ENCODE measurements around the gene MLLT11. TPM values are rescaled to one million over a fixed set of nuclear protein-coding genes. Genes with fewer than 3 reads are reported as not detected.

MLLT11 gene, protein sequence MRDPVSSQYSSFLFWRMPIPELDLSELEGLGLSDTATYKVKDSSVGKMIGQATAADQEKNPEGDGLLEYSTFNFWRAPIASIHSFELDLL
- 49.2 and 65.3 TPM in 2 replicates for total RNA-seq (2014; rRNA removed; shearing (Covaris generic))

DNA sequence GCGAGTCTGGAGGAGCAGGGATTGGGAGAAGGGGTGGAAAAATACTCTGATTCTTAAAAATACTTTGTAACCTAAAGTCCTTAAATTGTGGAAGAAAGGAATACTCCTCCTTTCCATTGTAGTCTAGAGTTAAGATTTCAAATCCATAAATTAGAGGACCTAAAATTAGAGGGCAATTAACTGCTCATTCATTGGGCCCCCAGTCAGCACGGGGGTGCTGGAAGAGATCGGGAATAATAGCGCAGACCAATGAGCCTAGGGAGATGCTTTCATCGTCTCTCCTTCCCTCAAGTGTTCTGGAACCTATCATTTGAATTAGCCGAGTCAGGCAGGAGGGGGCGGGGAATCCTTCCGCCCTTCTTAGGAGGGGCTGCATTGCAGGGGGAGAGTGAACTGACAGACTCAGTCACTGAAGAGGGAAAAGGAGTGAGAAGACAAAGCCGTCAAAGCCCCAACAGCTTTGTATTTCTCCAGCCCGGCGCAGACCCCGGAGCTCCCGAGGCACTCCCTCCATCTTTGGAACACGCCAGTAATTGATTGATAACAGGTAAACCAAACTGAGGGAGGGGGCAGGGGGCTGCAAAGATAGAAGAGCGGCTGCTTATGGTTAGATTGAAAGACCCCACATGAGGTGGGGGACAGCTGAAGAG is at the start of gene MLLT11:
Gene MLLT11 (plus strand): TSS at position 391 of the 650 bp plus-strand sequence. CDS start 6,828 bp downstream, outside the sequence.
- DNase-seq (ENCODE audit: low spot score), result peak; percentile 78

DNA sequence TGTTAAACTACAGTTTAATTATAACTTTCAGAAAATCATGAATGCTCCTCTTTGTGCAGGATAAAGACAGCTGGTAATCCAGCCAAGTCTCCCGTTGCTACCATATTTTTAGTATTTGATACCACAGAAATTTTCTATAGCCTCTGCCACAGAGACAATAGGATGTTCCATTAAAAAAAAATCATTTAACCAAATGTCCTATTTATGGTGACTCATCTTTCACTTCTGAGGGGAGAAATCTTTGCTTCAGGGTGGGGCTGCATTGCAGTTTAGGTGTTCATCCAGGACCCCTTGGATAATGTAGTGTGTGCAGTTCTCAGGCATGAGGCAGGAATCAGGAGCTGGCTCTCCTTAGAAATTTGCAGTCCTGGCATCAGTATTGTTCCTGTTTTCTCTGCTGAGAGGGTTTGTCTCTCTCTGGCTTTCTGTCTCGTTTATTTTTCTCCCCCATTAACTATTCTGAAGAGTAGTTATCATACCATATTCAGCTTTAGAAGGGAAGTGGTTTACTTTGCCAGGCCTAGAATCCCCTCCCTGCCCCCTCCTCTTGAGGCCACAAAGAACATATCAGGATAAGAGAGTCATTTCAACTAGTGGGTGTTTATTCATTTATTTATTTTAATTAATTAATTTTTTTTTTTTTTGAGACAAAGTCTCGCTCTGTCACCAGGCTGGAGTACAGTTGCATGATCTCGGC is 48.9 kb upstream of the MLLT11 start:
- DNase-seq (ENCODE audit: low spot score), result no peak

DNA sequence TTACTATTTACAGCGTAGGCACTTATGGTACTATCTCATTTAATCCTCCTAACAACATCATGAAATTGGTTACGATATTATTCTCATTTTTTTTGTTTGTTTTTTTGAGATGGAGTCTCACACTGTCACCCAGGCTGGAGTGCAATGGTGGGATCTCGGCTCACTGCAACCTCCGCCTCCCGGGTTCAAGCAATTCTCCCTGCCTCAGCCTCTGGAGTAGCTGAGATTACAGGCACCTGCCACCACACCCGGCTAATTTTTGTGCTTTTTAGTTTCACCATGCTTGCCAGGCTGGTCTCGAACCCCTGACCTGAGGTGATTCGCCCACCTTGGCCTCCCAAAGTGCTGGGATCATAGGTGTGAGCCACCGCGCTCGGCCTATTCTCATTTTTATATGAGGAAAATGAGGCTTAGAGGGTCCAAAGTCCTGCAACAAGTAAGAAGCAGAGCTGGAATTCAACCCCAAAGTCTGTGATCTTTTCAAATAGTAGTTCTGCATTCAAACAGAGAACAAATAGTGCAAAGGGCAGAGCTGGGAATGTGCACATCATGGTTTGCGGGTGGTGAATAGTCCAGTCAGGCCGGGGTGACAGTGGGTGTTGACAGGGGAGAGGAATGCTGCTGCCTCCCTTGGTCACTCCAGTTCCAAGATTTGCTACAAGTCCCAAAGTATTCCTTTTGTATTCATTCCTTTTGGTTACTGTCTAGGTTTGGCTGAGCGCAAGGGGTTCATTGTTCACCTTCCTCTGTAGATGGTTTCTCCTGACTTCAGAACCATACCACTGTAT is 47.3 kb upstream of the MLLT11 start:
- no peak for DNase-seq (ENCODE audit: low spot score)

DNA sequence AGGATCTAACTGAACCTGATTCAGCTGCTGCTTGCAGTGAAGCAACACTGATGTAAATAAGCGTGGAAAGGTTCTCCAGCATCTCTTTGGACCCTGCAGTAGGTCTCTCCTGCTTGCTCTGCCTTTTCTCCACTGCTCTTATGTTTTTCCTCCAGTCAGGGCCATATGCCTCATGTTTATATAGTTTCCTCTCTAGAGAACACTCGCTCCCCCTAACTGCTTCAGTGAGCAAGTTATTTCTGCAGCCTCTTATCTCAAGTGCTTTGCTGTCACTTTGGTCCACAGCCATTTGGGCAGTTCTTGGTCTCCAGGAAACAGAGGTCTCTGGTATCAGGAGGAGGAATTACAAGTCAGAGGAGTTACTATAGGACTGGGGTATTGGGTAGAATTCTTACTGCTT is 46.7 kb upstream of the MLLT11 start:
- DNase-seq (ENCODE audit: low spot score), result no peak

DNA sequence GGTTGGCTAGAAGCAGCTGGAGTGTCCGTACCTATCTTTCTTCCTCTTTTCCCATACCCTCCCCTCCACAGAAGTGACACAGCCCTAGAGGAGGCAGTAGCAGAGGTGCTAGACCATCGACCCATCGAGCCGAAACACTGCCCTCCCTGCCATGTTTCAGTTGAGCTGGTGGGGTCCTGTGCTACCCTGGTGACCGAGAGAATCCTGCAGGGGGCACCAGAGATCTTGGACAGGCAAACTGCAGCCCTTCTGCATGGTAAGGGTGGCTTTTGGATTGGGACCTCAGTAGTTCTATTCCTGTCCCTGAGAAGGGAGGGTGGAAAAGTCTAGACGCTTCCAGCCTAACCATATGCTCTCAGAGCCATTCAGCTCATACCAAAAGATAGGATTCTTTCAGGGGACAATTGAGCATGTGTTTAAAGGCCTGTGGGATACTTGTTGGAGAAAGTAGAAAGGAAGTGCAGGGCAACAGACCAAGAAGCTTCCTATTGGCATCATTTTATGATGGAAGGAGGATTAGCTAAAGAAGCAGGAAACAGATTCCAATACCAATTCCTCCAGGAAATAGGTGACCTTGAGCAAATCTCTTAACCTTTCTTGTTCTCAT is 35.6 kb upstream of the MLLT11 start:
- DNase-seq (ENCODE audit: low spot score), result peak; percentile 41

DNA sequence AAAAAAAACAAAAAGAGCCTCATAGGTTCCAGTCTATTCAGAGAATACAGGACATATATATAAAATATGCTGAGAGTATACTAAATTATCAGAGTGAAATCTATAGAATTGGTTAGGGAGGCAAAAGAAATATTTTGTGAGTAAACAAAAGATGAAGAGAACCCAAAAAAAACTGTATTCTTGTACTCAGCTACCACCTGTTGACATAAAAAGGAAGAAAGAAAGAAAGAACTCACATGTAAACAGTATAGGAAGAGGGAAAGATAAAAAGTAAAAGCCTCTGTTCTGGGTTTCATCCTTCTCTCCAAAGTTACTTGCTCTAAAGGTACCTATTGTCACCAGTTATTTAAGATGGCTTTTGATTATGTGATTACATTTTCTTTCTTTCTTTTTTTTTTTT is 33.7 kb upstream of the MLLT11 start:
- DNase-seq (ENCODE audit: low spot score), result no peak

DNA sequence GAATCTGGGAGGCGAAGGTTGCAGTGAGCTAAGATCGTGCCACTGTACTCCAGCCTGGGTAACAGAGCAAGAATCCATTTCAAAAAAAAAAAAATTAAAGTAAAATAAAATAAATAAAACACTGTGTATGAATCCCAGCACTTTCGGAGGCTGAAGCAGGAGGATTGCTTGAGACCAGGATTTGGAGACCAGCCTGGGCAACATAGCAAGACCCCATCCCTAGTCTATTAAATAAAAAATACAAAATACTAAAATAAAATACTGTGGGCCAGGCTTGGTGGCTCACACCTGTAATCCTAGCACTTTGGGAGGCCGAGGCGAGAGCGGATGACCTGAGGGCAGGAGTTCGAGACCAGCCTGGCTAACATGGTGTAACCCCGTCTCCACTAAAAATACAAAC is 28.0 kb upstream of the MLLT11 start:
- DNase-seq (ENCODE audit: low spot score), result no peak

DNA sequence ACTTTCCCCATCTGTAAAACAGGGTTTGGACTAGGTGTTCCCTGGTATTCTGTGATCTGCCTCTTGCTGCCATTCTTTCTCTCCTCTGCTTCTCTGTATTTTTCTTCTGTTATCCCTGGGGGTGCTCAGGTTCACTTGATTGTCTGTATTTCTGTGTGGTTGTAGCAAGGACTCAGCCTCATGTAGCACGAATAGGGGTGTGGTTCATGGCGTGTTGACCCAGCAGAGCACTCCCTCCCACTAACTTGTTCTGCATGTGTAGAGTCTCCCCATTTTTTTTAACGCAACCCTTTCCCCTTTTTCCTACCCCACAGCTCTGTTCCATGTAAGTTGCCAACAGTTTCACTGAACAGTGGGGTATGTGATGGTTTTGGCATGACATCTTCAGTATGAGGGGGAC is 25.0 kb upstream of the MLLT11 start:
- DNase-seq (ENCODE audit: low spot score), result no peak

DNA sequence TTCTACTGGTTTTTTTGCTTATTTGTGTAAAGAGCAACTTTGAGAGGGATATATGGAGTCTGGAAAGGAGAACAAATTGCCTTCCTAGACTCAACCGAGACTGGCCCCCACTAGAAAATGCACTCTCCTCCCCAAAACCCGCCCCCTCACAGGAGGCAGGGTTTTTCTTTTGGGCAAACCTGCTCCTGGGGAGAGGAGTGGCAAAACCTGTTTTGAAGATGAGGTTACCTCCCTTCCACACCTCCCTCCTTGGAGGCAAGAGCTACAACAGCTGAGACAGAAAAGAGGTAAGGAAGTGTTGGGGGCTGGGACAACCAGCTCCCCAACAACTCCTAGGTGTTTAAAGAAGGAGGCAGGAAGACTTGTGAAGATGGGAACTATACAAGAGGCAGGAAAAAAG is 23.8 kb upstream of the MLLT11 start, which contains the start of gene BNIPL:
Gene BNIPL (plus strand): TSS at position 231 of the 400 bp plus-strand sequence. CDS start 140 bp downstream, at position 371.
- no peak for DNase-seq (ENCODE audit: low spot score)

DNA sequence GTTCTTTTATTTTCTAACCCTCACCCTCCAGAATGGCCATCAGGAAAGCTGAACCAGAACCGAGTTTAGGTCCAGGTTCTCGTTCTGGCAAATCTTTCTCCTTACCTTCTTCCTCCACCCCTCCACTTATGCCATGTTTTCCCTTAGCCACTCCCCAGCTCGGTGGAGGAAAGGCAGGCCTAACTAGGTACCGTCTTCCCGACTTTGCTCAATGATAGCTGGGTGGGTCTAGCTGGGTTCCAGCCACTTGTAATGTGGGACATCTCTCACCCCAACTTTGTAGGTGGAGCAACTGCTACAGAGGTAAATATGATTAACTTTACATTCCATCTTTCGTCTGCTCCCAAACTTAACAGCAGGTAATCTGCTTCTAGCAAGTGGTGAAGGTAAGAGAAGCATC is 23.2 kb upstream of the MLLT11 start:
- no peak for DNase-seq (ENCODE audit: low spot score)

DNA sequence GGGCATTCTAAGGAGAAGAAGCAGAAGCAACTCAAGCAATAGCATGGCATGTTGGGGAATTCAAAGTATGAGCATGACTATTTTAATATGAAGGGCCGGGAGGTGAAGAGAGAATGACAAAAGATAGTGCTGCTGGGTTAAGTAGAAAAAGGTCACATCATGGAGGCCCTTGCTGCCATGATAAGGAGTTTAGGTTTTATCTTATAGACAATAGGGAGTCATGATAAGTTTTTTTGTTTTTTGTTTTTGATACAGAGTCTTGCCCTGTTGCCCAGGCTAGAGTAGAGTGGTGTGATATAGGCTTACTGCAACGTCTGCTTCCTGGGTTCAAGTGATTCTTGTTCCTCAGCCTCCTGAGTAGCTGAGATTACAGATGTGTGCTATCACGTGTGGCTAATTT is 20.7 kb upstream of the MLLT11 start:
- DNase-seq (ENCODE audit: low spot score), result no peak

DNA sequence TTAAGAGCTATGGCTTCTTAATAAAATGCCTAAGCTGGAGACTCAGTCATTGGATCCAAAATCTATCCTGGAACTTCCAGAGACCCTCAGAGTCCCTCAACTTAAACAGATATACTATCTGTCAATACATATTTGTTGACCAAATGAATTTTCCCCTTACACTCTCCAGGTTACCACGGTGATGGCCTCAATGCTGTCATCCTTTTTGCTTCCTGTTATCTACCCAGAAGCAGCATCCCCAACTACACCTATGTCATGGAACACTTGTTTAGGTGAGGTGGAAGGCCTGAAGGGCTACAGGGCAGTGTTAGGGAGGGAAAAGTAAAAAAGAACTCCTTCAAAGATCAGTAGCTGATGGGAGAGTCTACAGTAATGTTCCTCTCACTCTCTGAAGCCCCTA is 17.0 kb upstream of the MLLT11 start:
- DNase-seq (ENCODE audit: low spot score), result no peak

DNA sequence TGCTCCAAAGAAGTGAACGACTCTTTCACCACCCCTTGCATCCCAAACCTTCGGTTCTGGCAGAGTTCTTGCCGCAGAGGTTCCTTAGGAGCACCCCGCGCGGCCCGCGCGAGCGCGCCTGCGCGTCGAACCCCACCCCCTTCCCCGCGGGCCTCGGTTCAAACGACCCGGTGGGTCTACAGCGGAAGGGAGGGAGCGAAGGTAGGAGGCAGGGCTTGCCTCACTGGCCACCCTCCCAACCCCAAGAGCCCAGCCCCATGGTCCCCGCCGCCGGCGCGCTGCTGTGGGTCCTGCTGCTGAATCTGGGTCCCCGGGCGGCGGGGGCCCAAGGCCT is 12.6 kb upstream of the MLLT11 start, which contains the start of gene C1orf56:
Gene C1orf56 (plus strand): TSS at position 161 of the 334 bp plus-strand sequence. CDS start 97 bp downstream, at position 258.
- DNase-seq (ENCODE audit: low spot score), result peak; percentile 27

DNA sequence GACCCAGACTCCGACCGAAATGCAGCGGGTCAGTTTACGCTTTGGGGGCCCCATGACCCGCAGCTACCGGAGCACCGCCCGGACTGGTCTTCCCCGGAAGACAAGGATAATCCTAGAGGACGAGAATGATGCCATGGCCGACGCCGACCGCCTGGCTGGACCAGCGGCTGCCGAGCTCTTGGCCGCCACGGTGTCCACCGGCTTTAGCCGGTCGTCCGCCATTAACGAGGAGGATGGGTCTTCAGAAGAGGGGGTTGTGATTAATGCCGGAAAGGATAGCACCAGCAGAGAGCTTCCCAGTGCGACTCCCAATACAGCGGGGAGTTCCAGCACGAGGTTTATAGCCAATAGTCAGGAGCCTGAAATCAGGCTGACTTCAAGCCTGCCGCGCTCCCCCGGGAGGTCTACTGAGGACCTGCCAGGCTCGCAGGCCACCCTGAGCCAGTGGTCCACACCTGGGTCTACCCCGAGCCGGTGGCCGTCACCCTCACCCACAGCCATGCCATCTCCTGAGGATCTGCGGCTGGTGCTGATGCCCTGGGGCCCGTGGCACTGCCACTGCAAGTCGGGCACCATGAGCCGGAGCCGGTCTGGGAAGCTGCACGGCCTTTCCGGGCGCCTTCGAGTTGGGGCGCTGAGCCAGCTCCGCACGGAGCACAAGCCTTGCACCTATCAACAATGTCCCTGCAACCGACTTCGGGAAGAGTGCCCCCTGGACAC is 12.1 kb upstream of the MLLT11 start:
- peak; percentile 55 for DNase-seq (ENCODE audit: low spot score)

DNA sequence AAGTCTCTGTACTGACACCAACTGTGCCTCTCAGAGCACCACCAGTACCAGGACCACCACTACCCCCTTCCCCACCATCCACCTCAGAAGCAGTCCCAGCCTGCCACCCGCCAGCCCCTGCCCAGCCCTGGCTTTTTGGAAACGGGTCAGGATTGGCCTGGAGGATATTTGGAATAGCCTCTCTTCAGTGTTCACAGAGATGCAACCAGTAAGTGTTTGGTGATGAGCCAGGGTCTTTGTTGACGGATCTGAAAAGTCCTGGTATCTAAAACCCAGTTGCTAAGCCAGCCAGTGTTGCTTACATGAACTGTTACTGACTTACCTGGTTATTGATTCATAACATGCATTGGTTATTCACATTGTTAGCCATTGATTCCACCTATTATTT is 11.6 kb upstream of the MLLT11 start:
- DNase-seq (ENCODE audit: low spot score), result no peak

DNA sequence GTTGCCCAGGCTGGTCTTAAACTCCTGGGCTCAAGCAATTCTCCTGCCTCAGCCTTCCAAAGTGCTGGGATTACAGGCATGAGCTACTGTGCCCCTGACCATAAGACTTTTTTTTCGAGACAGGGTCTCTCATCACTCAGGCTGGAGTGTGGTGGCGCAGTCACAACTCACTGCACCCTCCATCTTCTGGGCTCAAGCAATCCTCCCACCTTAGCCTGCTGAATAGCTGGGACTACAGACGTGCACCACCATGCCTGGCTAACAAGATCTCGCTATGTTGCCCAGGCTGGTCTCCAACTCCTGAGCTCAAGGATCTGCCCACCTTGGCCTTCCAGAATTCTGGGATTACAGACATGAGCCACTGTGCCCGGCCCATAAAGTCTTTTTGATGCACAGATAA is 10.7 kb upstream of the MLLT11 start:
- DNase-seq (ENCODE audit: low spot score), result no peak

DNA sequence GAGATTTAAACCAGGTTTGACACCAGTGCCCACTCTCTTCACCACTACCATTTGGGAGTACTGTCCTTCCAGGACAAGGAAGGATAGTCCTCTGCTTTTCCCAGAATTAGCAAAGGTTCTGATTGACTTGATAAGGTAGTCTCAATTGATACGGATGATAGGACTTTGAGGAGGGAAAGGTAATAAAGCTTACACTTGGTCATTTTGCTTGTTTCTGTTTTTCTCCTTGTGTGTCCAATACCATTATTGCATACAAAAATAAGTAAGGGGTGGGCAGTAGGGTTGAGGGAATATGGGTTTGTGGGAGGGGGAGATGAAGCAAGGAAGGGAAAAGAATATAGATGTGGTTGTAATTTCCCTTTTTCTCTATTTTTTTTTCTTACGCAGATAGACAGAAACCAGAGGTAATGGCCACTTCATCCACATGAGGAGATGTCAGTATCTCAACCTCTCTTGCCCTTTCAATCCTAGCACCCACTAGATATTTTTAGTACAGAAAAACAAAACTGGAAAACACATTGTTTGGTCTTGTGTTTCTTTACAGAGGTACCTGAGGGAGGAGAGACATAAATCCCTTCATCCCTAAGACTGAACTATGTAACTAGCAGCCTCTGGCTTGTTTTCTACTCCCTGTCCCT is 10.0 kb upstream of the MLLT11 start:
- DNase-seq (ENCODE audit: low spot score), result no peak

DNA sequence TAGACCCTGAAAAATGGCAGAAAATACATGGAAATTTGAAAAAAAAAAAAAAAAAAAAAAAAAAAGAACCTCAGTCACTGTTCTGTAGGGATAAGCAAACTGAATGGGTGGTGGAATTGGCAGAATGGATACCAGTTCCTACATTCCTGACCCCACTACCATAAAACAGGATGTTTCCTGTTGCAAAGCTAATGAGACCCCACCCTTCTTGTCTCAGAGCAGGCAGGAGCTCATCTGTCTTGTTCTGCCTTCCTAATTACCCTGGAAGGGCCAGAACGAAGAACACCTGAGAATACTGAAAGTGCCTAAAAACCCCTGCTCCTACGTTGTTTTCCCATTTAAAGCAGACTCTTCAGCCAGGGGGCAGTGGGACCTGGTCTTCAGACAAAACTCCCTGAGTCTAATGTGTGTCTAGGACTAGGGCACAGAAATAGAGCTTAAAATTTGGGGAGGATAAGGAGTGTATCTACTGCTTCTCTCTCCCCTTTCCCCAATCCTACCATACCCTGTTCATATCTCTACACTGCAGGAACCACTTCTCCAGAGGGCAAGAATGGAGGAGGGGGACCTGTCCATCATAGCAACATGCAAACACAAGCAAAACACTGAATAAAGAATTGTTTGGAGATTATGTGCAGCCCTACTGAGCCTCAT is 8.7 kb upstream of the MLLT11 start:
- DNase-seq (ENCODE audit: low spot score), result no peak

DNA sequence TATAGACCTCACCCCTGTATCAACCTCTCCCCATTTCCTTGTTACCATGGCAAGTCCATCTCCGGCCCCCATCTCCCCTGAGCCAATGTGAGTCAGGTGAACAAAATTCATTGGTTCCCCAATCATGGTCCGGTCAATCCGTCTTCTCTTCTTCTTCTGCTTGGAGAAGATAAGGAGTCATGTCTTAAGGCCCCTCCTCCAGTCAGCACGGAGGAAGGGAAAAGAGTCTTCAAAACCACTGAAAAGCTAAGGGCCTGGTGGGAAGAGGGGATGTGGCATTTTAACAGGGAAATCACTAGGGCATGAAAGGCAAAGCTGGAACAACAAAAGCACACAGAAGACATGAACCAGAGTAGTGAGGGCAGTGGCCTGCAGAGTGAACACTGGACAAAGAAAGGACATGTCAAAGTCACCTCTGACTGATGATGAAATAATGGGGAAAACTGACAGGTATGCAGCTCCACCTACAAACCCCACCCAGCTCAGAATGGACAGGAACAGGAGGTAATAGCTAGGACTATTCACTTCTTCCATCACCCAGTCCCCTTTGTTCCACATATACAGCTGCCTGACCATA is 5.1 kb upstream of the MLLT11 start:
- DNase-seq (ENCODE audit: low spot score), result no peak

DNA sequence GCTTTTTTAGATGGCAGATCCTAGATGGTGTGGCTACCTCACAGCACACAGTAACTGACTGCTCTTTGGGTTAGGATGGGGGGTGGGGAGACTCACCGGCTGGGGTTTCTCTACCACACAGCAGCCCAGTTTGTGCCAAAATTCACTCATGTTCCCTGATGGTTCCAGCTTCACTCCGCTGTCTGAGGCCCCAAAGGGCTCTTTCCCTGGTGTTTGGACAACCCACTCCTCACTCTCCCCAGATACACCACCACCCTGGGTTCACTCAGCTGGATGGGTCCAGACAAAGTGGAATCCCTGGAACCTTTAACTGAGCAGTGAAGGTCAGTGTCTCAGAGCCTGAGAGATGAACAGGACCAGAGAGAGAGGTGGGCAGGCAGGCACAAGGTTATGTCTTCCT is 4.6 kb upstream of the MLLT11 start:
- DNase-seq (ENCODE audit: low spot score), result no peak
